Smooth muscle cell (in vitro differentiated cells): ENCODE measurements around the gene IGF2BP2. TPM values are rescaled to one million over a fixed set of nuclear protein-coding genes. Genes with fewer than 3 reads are reported as not detected.

Experiments
- DNase-seq: peaks from one replicate; lab custom pipeline; 2025; ENCODE audit not compliant: unreplicated experiment; lab: John Stamatoyannopoulos, UW
- H2AFZ ChIP-seq: fragments of 200-600 bp; sonication (generic); 2 replicates; pipeline ENCODE4 v1.6.0; 2016; ENCODE audit warnings: antibody characterized with exemption, low read depth, mild to moderate bottlenecking
- H3F3A ChIP-seq: fragments of 200-600 bp; sonication (generic); 2 replicates; pipeline ENCODE4 v1.6.0; 2017; ENCODE audit warnings: antibody characterized with exemption, low read depth
- H3K27ac ChIP-seq: fragments of 200-600 bp; sonication (generic); 2 replicates; pipeline ENCODE4 v1.5.1; 2016; ENCODE audit warnings: low read depth, mild to moderate bottlenecking
- H3K27me3 ChIP-seq: fragments of 200-600 bp; sonication (generic); 2 replicates; pipeline ENCODE4 v1.6.1; 2016; ENCODE audit warnings: low read depth, mild to moderate bottlenecking
- H3K36me3 ChIP-seq: fragments of 200-600 bp; sonication (generic); 2 replicates; pipeline ENCODE4 v1.5.1; 2016; ENCODE audit warnings: low read depth
- H3K4me1 ChIP-seq: fragments of 200-600 bp; sonication (generic); 2 replicates; pipeline ENCODE4 v1.5.1; 2016; ENCODE audit warnings: low read depth
- H3K4me2 ChIP-seq: fragments of 200-600 bp; sonication (generic); 2 replicates; pipeline ENCODE4 v1.6.0; 2016; ENCODE audit warnings: mild to moderate bottlenecking
- H3K4me3 ChIP-seq: fragments of 200-600 bp; sonication (generic); 2 replicates; pipeline ENCODE4 v1.5.1; 2016; ENCODE audit warnings: mild to moderate bottlenecking
- H3K79me2 ChIP-seq: fragments of 200-600 bp; sonication (generic); 2 replicates; pipeline ENCODE4 v1.6.0; 2016; ENCODE audit warnings: low read depth, mild to moderate bottlenecking
- H3K9ac ChIP-seq: fragments of 200-600 bp; sonication (generic); 2 replicates; pipeline ENCODE4 v1.6.0; 2016; ENCODE audit warnings: low read depth
- H3K9me3 ChIP-seq: fragments of 200-600 bp; sonication (generic); replicated peaks from 2 replicates; pipeline ENCODE4 v1.5.1; 2016; ENCODE audit warnings: low read depth
- H4K20me1 ChIP-seq: fragments of 200-600 bp; sonication (generic); 2 replicates; pipeline ENCODE4 v1.6.0; 2016; ENCODE audit warnings: low read depth
- WGBS: methylation state at CpG from one replicate; pipeline ENCODE4 v1.1.7; 2016; ENCODE audit warnings: low lambda C conversion rate; 5-methylcytosine and 5-hydroxymethylcytosine counted together
- polyA plus RNA-seq: library from polyadenylated mRNA; unstranded; fragments of >200 nt; fragmentation: Nextera tagmentation; extraction: Ambion mirVana; gene quantifications from 2 replicates; pipeline ENCODE4 v1.2.1, GENCODE V29; 2016
- total RNA-seq: library from RNA; depleted of rRNA; stranded (reverse); fragments of >200 nt; gene quantifications from 2 replicates; pipeline ENCODE4 v1.2.3, GENCODE V29; 2014
- TF ChIP-seq, protein P1 (sequence below): fragments of 200-600 bp; sonication (generic); IDR thresholded peaks from 2 replicates; pipeline ENCODE4 v1.5.1; 2017; ENCODE audit warnings: borderline replicate concordance, mild to moderate bottlenecking, antibody characterized with exemption; ENCODE audit not compliant: insufficient read depth, poor library complexity, severe bottlenecking

IGF2BP2 gene
- total and polyA plus RNA-seq, 2 experiments from 2014 or later = 59.2 to 80.6 TPM

- DNase-seq = no peak
- H3F3A ChIP-seq = peaks cover 12% of the 10 kb centered on the region
- H3K4me2 ChIP-seq = no peak overlapping the region
- WGBS = 89% methylated on average over 8 of the region's 8 CpGs
- H3K36me3 ChIP-seq = no peaks in the 10 kb centered on the region
- H3K9ac ChIP-seq = no peak overlapping the region
- H2AFZ ChIP-seq = no peak overlapping the region
- H3K4me1 ChIP-seq = peaks cover 8% of the 10 kb centered on the region
- H4K20me1 ChIP-seq = peaks cover 100% of the 10 kb centered on the region
- no peaks in the 10 kb centered on the region for H3K9me3 ChIP-seq
- no peak overlapping the region for H3K4me3 ChIP-seq
- H3K27ac ChIP-seq = peak overlapping the region; percentile 87
- peaks cover 100% of the 10 kb centered on the region for H3K79me2 ChIP-seq
- H3K27me3 ChIP-seq = no peaks in the 10 kb centered on the region
- TF ChIP-seq, protein P1, sequence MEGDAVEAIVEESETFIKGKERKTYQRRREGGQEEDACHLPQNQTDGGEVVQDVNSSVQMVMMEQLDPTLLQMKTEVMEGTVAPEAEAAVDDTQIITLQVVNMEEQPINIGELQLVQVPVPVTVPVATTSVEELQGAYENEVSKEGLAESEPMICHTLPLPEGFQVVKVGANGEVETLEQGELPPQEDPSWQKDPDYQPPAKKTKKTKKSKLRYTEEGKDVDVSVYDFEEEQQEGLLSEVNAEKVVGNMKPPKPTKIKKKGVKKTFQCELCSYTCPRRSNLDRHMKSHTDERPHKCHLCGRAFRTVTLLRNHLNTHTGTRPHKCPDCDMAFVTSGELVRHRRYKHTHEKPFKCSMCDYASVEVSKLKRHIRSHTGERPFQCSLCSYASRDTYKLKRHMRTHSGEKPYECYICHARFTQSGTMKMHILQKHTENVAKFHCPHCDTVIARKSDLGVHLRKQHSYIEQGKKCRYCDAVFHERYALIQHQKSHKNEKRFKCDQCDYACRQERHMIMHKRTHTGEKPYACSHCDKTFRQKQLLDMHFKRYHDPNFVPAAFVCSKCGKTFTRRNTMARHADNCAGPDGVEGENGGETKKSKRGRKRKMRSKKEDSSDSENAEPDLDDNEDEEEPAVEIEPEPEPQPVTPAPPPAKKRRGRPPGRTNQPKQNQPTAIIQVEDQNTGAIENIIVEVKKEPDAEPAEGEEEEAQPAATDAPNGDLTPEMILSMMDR = no peak
Measured at GRCh38 chr3:185797993-185798830, 26.6 kb downstream of the IGF2BP2 start.

DNA sequence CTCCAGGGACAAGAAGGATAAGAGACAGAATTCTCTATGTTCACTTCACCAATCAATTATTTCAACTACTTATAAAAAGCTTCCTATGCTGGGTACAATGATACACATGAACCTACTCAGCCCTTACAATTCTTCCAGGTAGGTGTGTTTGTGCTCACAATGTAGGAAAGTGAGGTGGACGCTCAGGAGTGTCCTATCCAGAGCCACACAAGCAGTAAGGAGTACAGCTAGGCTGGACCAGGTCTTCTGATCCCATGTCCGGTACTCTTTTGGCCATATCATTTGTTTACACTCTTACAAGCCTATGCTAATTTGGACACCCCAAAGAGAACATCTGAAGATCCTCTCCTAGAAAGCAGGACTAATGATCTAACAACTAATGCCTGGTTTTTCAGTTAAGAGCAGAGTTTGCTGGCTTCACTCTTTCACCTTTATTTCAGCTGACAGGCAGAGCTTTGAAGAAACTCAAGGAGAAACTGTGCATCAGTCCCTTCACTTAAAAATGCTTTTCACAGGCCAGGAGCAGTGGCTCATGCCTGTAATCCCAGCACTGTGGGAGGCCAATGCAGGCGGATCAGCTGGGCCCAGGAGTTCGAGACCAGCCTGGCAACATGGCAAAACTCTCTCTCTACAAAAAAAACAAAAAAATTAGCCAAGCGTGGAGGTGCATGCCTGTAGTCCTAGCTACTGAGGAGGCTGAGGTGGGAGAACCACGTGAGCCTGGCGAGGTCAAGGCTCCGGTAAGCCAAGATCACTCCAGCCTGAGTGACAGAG, 27.5 kb downstream of the IGF2BP2 start:
- TF ChIP-seq, protein P1 = no peak
- H3K79me2 ChIP-seq = peaks cover 100% of the 10 kb centered on the region
- no peak overlapping the region for H2AFZ ChIP-seq
- no peak for DNase-seq
- H3K4me3 ChIP-seq = no peak overlapping the region
- no peaks in the 10 kb centered on the region for H3K27me3 ChIP-seq
- no peaks in the 10 kb centered on the region for H3K9me3 ChIP-seq
- H3K4me1 ChIP-seq = peaks cover 8% of the 10 kb centered on the region
- peaks cover 100% of the 10 kb centered on the region for H4K20me1 ChIP-seq
- H3F3A ChIP-seq = peaks cover 12% of the 10 kb centered on the region
- H3K36me3 ChIP-seq = no peaks in the 10 kb centered on the region
- peak overlapping the region; percentile 87 for H3K27ac ChIP-seq
- WGBS = 69% methylated on average over 8 of the region's 8 CpGs
- H3K9ac ChIP-seq = peak overlapping the region; percentile 70
- H3K4me2 ChIP-seq = no peak overlapping the region

GRCh38 chr3:185796431-185797107, 28.3 kb downstream of the IGF2BP2 start:
- Histone ChIP-seq H3K36me3 (no peaks in the 10 kb centered on the region), H4K20me1 (peaks cover 100% of the 10 kb centered on the region), H3K27me3 (no peaks in the 10 kb centered on the region), H3K9ac (peak overlapping the region; percentile 70), H3K4me1 (peaks cover 8% of the 10 kb centered on the region), H2AFZ (no peak overlapping the region), H3K27ac (peak overlapping the region; percentile 87), H3K4me2 (no peak overlapping the region), H3K4me3 (no peak overlapping the region), H3F3A (peaks cover 18% of the 10 kb centered on the region), H3K79me2 (peaks cover 100% of the 10 kb centered on the region), H3K9me3 (no peaks in the 10 kb centered on the region)
- DNase-seq = no peak
- TF ChIP-seq, protein P1 = no peak
- WGBS = 70% methylated on average over 7 of the region's 7 CpGs
